ENCODE measurements around the gene CBY1.
"Not testable (repeated sequence)": the region's sequence is repeated elsewhere in the genome, so short reads cannot be mapped to it uniquely, and the experiment has no call there.

- TF ChIP-seq POLR2A, CTCF, POLR2AphosphoS5, EP300 (IDR thresholded peaks at IDR 0.05): not testable (repeated sequence)
Measured at GRCh38 chr22:38615064-38615405, 41.4 kb upstream of the CBY1 start.
